Right atrium auricular region (tissue), 2 donors: ENCODE data around the gene MAPK8IP2. TPM values are rescaled to one million over a fixed set of nuclear protein-coding genes. Genes with fewer than 3 reads are reported as not detected.

Experiments
- DNase-seq: peaks from one replicate; pipeline ENCODE4 v3.0.0-alpha.2; 2019; ENCODE audit warnings: low spot score
- H3K27ac ChIP-seq, 2 donors: fragments of 200-600 bp; sonication (generic); 1 replicate in 1 of 2; 2 replicates in 1 of 2; pipeline ENCODE4 v1.5.1; 2016 to 2019
- H3K27me3 ChIP-seq, 2 donors: fragments of 200-600 bp; sonication (generic); one replicate each; pipeline versions ENCODE4 v1.5.1 to v1.6.0; 2017 to 2019
- H3K36me3 ChIP-seq: fragments of 200-600 bp; sonication (generic); one replicate; pipeline ENCODE4 v1.5.1; 2016
- H3K4me1 ChIP-seq, 2 donors: fragments of 200-600 bp; sonication (generic); one replicate each; pipeline versions ENCODE4 v1.5.1 to v1.6.0; 2017 to 2019
- H3K4me3 ChIP-seq, 2 donors: fragments of 200-600 bp; sonication (generic); 1 replicate in 1 of 2; 2 replicates in 1 of 2; pipeline ENCODE4 v1.5.1; 2017 to 2019; ENCODE audit warnings: mild to moderate bottlenecking in 1 of 2, moderate library complexity in 1 of 2
- H3K9me3 ChIP-seq, 2 donors: fragments of 200-600 bp; sonication (generic); one replicate each; pipeline ENCODE4 v1.5.1; 2019
- total RNA-seq, 2 donors: library from RNA; depleted of rRNA; stranded (reverse); fragments of >200 nt; gene quantifications; one replicate each; pipeline ENCODE4 v1.1.0, GENCODE V29; 2016
- TF ChIP-seq, protein P1 (sequence below), 2 donors: fragments of 200-600 bp; sonication (generic); IDR thresholded peaks; one replicate each; pipeline ENCODE4 v1.5.1; 2019; ENCODE audit warnings: antibody characterized with exemption in 2 of 2

The MAPK8IP2 gene
- total RNA-seq, 2 donors from 2014 or later, result 0.26 to 0.71 TPM

- H3K4me1 ChIP-seq, result peaks cover 0 to 14% of the 10 kb centered on the region in 2 donors
- no peaks in the 10 kb centered on the region for H3K9me3 ChIP-seq
- DNase-seq, result no peak
- no peak overlapping the region for H3K4me3 ChIP-seq
- H3K27ac ChIP-seq, result no peak overlapping the region
- peaks cover 80% of the 10 kb centered on the region for H3K36me3 ChIP-seq
- TF ChIP-seq, protein P1, sequence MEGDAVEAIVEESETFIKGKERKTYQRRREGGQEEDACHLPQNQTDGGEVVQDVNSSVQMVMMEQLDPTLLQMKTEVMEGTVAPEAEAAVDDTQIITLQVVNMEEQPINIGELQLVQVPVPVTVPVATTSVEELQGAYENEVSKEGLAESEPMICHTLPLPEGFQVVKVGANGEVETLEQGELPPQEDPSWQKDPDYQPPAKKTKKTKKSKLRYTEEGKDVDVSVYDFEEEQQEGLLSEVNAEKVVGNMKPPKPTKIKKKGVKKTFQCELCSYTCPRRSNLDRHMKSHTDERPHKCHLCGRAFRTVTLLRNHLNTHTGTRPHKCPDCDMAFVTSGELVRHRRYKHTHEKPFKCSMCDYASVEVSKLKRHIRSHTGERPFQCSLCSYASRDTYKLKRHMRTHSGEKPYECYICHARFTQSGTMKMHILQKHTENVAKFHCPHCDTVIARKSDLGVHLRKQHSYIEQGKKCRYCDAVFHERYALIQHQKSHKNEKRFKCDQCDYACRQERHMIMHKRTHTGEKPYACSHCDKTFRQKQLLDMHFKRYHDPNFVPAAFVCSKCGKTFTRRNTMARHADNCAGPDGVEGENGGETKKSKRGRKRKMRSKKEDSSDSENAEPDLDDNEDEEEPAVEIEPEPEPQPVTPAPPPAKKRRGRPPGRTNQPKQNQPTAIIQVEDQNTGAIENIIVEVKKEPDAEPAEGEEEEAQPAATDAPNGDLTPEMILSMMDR (IDR thresholded peaks at IDR 0.05), result no peak
- H3K27me3 ChIP-seq, result no peaks in the 10 kb centered on the region
Observed at GRCh38 chr22:50572965-50573364, 27.6 kb upstream of the MAPK8IP2 start.

GRCh38 chr22:50573491-50574382 is 26.9 kb upstream of the MAPK8IP2 start:
- no peak for DNase-seq
- peaks cover 72% of the 10 kb centered on the region for H3K36me3 ChIP-seq
- TF ChIP-seq, protein P1 (IDR thresholded peaks at IDR 0.05), result no peak
- peaks cover 0 to 22% of the 10 kb centered on the region in 2 donors for H3K4me1 ChIP-seq
- H3K27me3 ChIP-seq, result no peaks in the 10 kb centered on the region
- no peaks in the 10 kb centered on the region for H3K9me3 ChIP-seq
- H3K4me3 ChIP-seq, result no peak overlapping the region
- no peak overlapping the region for H3K27ac ChIP-seq

GRCh38 chr22:50574383-50574755 is 26.2 kb upstream of the MAPK8IP2 start:
- peaks cover 66% of the 10 kb centered on the region for H3K36me3 ChIP-seq
- no peak overlapping the region for H3K27ac ChIP-seq
- no peaks in the 10 kb centered on the region for H3K9me3 ChIP-seq
- no peak for DNase-seq
- H3K4me1 ChIP-seq, result peaks cover 0 to 28% of the 10 kb centered on the region in 2 donors
- TF ChIP-seq, protein P1 (IDR thresholded peaks at IDR 0.05), result no peak
- H3K27me3 ChIP-seq, result no peaks in the 10 kb centered on the region
- no peak overlapping the region for H3K4me3 ChIP-seq

GRCh38 chr22:50575426-50575941 is 25.1 kb upstream of the MAPK8IP2 start:
- TF ChIP-seq, protein P1 (IDR thresholded peaks at IDR 0.05), result no peak
- H3K36me3 ChIP-seq, result peaks cover 55% of the 10 kb centered on the region
- H3K9me3 ChIP-seq, result no peaks in the 10 kb centered on the region
- no peak for DNase-seq
- no peaks in the 10 kb centered on the region for H3K27me3 ChIP-seq
- H3K27ac ChIP-seq, result no peak overlapping the region
- H3K4me3 ChIP-seq, result no peak overlapping the region
- H3K4me1 ChIP-seq, result peaks cover 0 to 32% of the 10 kb centered on the region in 2 donors

DNA sequence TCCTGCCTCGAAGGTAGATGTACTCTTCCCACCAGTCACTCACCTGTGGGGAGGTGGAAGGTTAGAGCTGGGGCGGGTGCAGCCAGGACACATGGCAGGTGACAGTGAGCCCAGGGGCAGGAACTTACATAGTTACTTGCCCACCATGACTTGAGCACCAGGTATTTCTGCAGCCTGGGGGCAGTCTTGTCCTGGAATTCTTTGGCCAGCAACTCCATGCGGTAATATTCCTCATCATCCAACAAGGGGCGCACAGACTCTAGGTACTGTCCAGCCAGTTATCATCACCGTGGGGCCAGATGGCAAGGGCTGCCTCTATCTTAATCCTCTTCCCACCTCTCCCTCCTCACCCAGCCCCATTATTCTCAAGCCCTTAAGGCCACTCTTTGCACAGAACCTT is 24.5 kb upstream of the MAPK8IP2 start:
- Histone ChIP-seq H3K9me3 (no peaks in the 10 kb centered on the region), H3K27me3 (no peaks in the 10 kb centered on the region), H3K27ac (peak overlapping the region in 1 of 2 donors; percentile 16), H3K4me3 (no peak overlapping the region), H3K4me1 (peaks cover 0 to 36% of the 10 kb centered on the region in 2 donors), H3K36me3 (peaks cover 49% of the 10 kb centered on the region)
- DNase-seq, result no peak
- TF ChIP-seq, protein P1 (IDR thresholded peaks at IDR 0.05), result peak in 1 of 2 donors; percentile 43
